ENCODE measurements around the gene CXCL12.

GRCh38 chr10:44390585-44391072 is 5.7 kb upstream of the CXCL12 start:
- TF ChIP-seq GATA2 (IDR thresholded peaks at IDR 0.05; ENCODE audit: low read depth, low read length) (no peak), GATA3 (IDR thresholded peaks at IDR 0.05; ENCODE audit: low read depth, low read length) (no peak)
